GM12874 (cell line): Measurements from ENCODE around the gene MED12L.

ENCODE experiments used
- TF ChIP-seq, protein P1 (sequence below): IDR thresholded peaks from 2 replicates; pipeline ENCODE4 v1.5.1; 2011; ENCODE audit warnings: low read depth, mild to moderate bottlenecking, control low read depth, low read length, moderate library complexity; ENCODE audit not compliant: insufficient read depth

MED12L gene

DNA sequence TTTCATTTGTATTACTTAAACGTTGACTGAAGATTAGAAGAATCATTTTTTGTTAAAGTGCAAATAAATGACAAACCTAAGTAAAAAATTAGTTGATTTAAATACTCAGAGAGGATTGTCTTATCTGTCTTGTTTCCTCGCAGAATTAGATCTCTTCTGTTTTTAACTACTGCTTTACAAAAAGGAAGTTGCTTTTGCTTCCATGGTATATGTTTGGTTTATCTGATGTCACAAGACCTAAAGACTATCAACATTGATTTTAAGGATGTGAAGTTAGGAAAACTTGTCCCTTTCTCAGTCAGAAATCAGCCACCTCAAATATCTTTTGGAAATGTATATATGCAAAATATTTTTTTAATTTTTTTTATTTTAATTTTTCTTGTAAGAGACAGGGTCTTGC lies 88.9 kb downstream of the MED12L start:
- TF ChIP-seq, protein P1, sequence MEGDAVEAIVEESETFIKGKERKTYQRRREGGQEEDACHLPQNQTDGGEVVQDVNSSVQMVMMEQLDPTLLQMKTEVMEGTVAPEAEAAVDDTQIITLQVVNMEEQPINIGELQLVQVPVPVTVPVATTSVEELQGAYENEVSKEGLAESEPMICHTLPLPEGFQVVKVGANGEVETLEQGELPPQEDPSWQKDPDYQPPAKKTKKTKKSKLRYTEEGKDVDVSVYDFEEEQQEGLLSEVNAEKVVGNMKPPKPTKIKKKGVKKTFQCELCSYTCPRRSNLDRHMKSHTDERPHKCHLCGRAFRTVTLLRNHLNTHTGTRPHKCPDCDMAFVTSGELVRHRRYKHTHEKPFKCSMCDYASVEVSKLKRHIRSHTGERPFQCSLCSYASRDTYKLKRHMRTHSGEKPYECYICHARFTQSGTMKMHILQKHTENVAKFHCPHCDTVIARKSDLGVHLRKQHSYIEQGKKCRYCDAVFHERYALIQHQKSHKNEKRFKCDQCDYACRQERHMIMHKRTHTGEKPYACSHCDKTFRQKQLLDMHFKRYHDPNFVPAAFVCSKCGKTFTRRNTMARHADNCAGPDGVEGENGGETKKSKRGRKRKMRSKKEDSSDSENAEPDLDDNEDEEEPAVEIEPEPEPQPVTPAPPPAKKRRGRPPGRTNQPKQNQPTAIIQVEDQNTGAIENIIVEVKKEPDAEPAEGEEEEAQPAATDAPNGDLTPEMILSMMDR = no peak

GRCh38 chr3:151175952-151176351 lies 90.5 kb downstream of the MED12L start:
- TF ChIP-seq, protein P1 = no peak

- TF ChIP-seq, protein P1 = no peak
Measured at GRCh38 chr3:151178208-151178845, 92.9 kb downstream of the MED12L start.

- TF ChIP-seq, protein P1 = no peak
Measured at GRCh38 chr3:151182349-151183079, 97.0 kb downstream of the MED12L start.

DNA sequence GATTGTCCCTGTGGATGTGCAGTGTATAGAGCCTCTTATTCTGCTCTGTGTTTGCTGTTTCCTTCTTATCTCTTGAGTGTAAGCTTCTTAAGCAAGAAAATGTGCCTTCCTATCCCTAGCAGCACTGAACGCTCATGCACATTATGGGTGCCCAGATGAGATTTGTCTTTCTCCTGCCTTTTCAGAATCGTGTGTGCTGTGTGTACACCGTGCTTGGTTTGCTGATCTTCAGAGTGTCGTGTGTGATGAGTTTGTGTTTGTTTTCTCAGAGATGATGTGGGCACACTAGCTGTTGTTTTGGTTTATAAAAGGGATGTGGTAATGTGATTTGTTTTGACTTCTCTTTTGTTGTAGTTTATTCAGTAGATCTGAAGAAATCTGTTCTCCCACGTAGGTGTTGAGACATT lies 97.8 kb downstream of the MED12L start:
- TF ChIP-seq, protein P1 = no peak

DNA sequence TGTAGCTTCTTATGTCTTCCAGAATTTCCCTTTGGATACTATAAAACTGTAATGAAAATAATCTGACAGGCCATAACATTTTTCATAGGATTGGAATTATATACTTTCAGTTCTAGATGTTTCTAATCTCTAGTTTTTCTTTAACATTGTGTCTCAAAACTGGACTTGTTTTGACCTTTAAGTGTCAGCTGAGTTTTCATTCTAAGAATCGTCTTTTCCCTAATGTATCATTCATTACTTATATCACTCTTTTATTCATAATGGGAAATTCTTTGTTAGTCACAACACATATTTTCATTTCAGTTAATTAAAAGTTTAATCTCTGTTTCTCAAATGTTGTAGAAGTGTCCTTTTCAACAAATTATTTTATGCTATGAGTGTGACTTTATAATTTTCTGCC lies 105.6 kb downstream of the MED12L start:
- TF ChIP-seq, protein P1 = no peak

GRCh38 chr3:151192545-151192944 lies 107.1 kb downstream of the MED12L start:
- TF ChIP-seq, protein P1 = no peak
